Spleen (tissue), 11 donors: ENCODE data around the gene C12orf42. TPM values are rescaled to one million over a fixed set of nuclear protein-coding genes. Genes with fewer than 3 reads are reported as not detected.

ENCODE experiments used
- DNase-seq: peaks from one replicate; pipeline ENCODE4 v3.0.0-alpha.2; 2020
- H3K27ac ChIP-seq, 8 donors: fragments of 200-600 bp; sonication (generic) in 7 of 8; 1 replicate in 4 of 8; 2 replicates in 4 of 8; pipeline versions ENCODE4 v1.5.0 to v1.8.0; 2016 to 2021; ENCODE audit warnings: inconsistent platforms in 4 of 8, mild to moderate bottlenecking in 4 of 8, moderate library complexity in 1 of 8
- H3K27me3 ChIP-seq, 7 donors: fragments of 200-600 bp; sonication (generic) in 6 of 7; replicated peaks in 1 of 7; 1 replicate in 4 of 7; 2 replicates in 3 of 7; pipeline versions ENCODE4 v1.5.0 to v1.8.0; 2016 to 2021; ENCODE audit warnings: inconsistent platforms in 3 of 7, mild to moderate bottlenecking in 1 of 7
- H3K36me3 ChIP-seq, 6 donors: fragments of 200-600 bp; sonication (generic) in 5 of 6; 1 replicate in 4 of 6; 2 replicates in 2 of 6; pipeline versions ENCODE4 v1.5.0 to v1.8.0; 2016 to 2021; ENCODE audit warnings: inconsistent platforms in 2 of 6
- H3K4me1 ChIP-seq, 6 donors: fragments of 200-600 bp; sonication (generic) in 5 of 6; 1 replicate in 3 of 6; 2 replicates in 3 of 6; pipeline versions ENCODE4 v1.5.0 to v1.8.0; 2016 to 2021; ENCODE audit warnings: inconsistent platforms in 3 of 6
- H3K4me3 ChIP-seq, 8 donors: fragments of 200-600 bp; sonication (generic) in 7 of 8; 1 replicate in 4 of 8; 2 replicates in 4 of 8; pipeline versions ENCODE4 v1.5.0 to v1.8.0; 2016 to 2021; ENCODE audit warnings: inconsistent platforms in 4 of 8, mild to moderate bottlenecking in 4 of 8, moderate library complexity in 2 of 8
- H3K9me3 ChIP-seq, 8 donors: fragments of 200-600 bp; sonication (generic) in 7 of 8; 1 replicate in 4 of 8; 2 replicates in 4 of 8; pipeline versions ENCODE4 v1.5.0 to v1.8.0; 2016 to 2021; ENCODE audit warnings: inconsistent platforms in 4 of 8
- CTCF ChIP-seq, 11 experiments: fragments of 200-600 bp in 7 of 11; fragments of 450-650 bp in 4 of 11; sonication (generic) in 4 of 11; IDR thresholded peaks in 8 of 11; conservative IDR thresholded peaks in 3 of 11; 1 replicate in 7 of 11; 2 replicates in 4 of 11; pipeline versions ENCODE4 v1.4.0 to v1.8.0; 2016 to 2021; ENCODE audit warnings: antibody characterized with exemption in 11 of 11, inconsistent platforms in 4 of 11, mild to moderate bottlenecking in 1 of 11
- POLR2A ChIP-seq, 3 donors: fragments of 450-650 bp; IDR thresholded peaks; one replicate each; pipeline ENCODE4 v1.5.1; 2017; ENCODE audit warnings: antibody characterized with exemption in 3 of 3, mild to moderate bottlenecking in 1 of 3
- POLR2AphosphoS5 ChIP-seq, 3 donors: sonication (generic); formaldehyde crosslinking; IDR thresholded peaks; one replicate each; pipeline ENCODE4 v1.5.1; 2017; ENCODE audit warnings: antibody characterized with exemption in 3 of 3
- whole genome bisulfite sequencing, 5 donors: extraction: QIAGEN DNeasy Blood & Tissue Kit in 3 of 5; methylation state at CpG; one replicate each; pipeline versions ENCODE4 v1.1.5 to v1.1.7; 2013 to 2018; 5-methylcytosine and 5-hydroxymethylcytosine counted together
- intact Hi-C: fragments of 100-400 bp; cut with DNase I; formaldehyde crosslinking; loops from one replicate; pipeline ENCODE4 v1.15.0; 2023; ENCODE audit warnings: low total_unique reads
- polyA plus RNA-seq, 3 donors: library from polyadenylated mRNA; stranded (reverse); fragments of 200-250 nt; gene quantifications; one replicate each; pipeline ENCODE4 v1.2.1, GENCODE V29; 2013
- total RNA-seq, 7 donors: library from RNA; depleted of rRNA in 3 of 7; stranded (reverse); fragments of >200 nt in 3 of 7; fragmentation: NEBNext Ultra II Directional in 4 of 7; extraction: Animal tissue kit (Norgen Biotek cat#: 25700) in 4 of 7; gene quantifications; one replicate each; pipeline versions ENCODE4 v1.1.0 to v1.2.1, GENCODE V29; 2016 to 2021
- donor health status: healthy with polysubstance abuse.
- donor health status: DM: no; HTN: no; CAD: no; lungs with moderate emphysema.
- donor health status: DM: no; HTN: no; CAD: no.
- donor health status: Bipolar disorder and iron deficiency.
- donor health status: healthy.
- donor health status: DM: no; HTN: no; CAD: no.
- donor health status: DM: yes; HTN: yes; CAD: no.

The C12orf42 gene
- total and polyA plus RNA-seq, 10 donors: 3.7 to 18.1 (median 11.9) TPM

DNA sequence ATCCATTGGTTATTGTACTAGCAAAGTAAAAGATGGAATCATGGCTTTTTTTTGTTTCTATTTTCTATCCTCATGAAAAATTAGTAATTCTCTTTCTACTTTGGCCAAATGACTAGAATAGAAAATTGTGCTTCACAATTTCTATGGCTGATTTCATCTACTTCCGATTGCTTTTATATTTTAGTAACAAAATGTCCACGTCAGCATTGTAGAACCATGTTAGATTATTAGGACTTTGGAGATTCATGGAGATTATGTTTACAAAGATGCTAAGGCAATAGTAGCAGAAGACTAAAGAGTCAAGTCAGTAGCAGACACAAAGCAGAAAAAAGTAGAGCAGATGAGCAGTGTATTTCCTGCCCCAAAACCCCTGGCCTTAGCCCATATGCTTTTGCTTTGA is 113.6 kb downstream of the C12orf42 start:
- intact Hi-C loops: no loop called here

DNA sequence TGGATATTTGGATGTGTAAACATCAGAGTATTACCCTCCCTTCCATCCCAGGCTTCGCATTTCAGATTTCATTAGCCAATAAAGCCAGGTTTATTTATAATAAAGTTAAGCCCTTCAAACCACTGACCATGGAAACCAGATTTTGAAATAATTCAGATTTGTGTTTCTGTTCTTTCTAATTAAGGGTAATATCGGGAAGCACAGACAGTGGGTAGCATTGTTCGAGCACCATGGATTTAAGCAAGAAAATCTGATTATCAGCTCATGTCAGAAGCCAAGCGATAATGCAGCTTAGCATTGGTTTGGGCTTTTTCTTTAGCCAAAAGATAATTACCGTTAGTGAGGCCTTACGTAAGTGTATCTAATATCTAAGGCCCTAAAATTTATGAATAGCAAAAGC is 116.1 kb downstream of the C12orf42 start:
- H3K9me3 ChIP-seq: no peaks in the 10 kb centered on the region
- intact Hi-C loops: no loop called here

More for the DNA sequence above, 113.6 kb downstream of the C12orf42 start:
- Histone ChIP-seq H3K4me3 (no peak overlapping the region), H3K4me1 (no peaks in the 10 kb centered on the region), H3K36me3 (no peaks in the 10 kb centered on the region), H3K9me3 (no peaks in the 10 kb centered on the region), H3K27ac (no peak overlapping the region), H3K27me3 (no peaks in the 10 kb centered on the region)
- WGBS, 5 donors: 89 to 95% (median 92%) methylated on average over 2 of the region's 2 CpGs
- no peak for DNase-seq
- no peak for TF ChIP-seq CTCF (IDR thresholded peaks at IDR 0.05 in 8 of 11, conservative IDR thresholded peaks at IDR 0.05 in 3 of 11)
- no peak for TF ChIP-seq POLR2AphosphoS5 (IDR thresholded peaks at IDR 0.05)
- no peak for TF ChIP-seq POLR2A (IDR thresholded peaks at IDR 0.05)

DNA sequence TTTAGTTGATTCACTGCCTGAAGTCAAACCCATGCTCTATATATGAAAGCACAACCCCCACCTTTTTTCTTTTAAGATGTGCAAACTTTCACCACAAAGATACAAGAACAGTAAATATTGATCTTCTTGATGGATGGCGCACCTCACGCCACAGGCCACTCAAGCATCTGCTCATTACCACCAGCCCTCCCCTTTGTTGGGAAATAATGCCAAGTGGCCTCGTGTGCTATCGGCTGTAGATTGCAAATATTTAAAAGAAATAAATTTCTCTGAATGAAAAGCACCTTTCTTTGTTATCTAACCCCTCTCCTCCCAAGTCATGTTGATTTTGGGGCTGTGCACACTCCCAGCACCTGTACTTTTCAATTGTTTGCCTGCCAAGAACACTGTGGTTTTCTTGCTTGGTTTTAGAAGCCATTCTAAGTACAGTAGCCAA is 122.7 kb downstream of the C12orf42 start:
- H3K27me3 ChIP-seq: no peaks in the 10 kb centered on the region
- H3K9me3 ChIP-seq: peaks cover 0 to 13% (median 4%) of the 10 kb centered on the region in 8 donors
- intact Hi-C loops: no loop called here
- no peak overlapping the region for H3K4me3 ChIP-seq
- TF ChIP-seq CTCF (IDR thresholded peaks at IDR 0.05 in 8 of 11, conservative IDR thresholded peaks at IDR 0.05 in 3 of 11) (no peak), POLR2A (IDR thresholded peaks at IDR 0.05) (no peak), POLR2AphosphoS5 (IDR thresholded peaks at IDR 0.05) (no peak)
- no peak overlapping the region for H3K27ac ChIP-seq
- H3K4me1 ChIP-seq: peaks cover 0 to 3% (median 0%) of the 10 kb centered on the region in 6 donors
- DNase-seq: no peak
- H3K36me3 ChIP-seq: peaks cover 0 to 7% (median 0%) of the 10 kb centered on the region in 6 donors
- 85 to 93% (median 88%) methylated on average over 4 of the region's 4 CpGs for WGBS, 5 donors

More for the DNA sequence above, 116.1 kb downstream of the C12orf42 start:
- DNase-seq: no peak
- Histone ChIP-seq H3K4me3 (no peak overlapping the region), H3K27me3 (no peaks in the 10 kb centered on the region), H3K4me1 (no peaks in the 10 kb centered on the region), H3K27ac (no peak overlapping the region), H3K36me3 (no peaks in the 10 kb centered on the region)
- no peak for TF ChIP-seq POLR2A (IDR thresholded peaks at IDR 0.05)
- TF ChIP-seq CTCF (IDR thresholded peaks at IDR 0.05 in 8 of 11, conservative IDR thresholded peaks at IDR 0.05 in 3 of 11): no peak
- no peak for TF ChIP-seq POLR2AphosphoS5 (IDR thresholded peaks at IDR 0.05)
- WGBS, 5 donors: 88 to 93% (median 89%) methylated on average over 6 of the region's 6 CpGs

GRCh38 chr12:103369929-103370328 is 125.8 kb downstream of the C12orf42 start:
- Histone ChIP-seq H3K27me3 (no peaks in the 10 kb centered on the region), H3K27ac (no peak overlapping the region), H3K9me3 (peaks cover 0 to 37% (median 21%) of the 10 kb centered on the region in 8 donors), H3K4me3 (no peak overlapping the region), H3K36me3 (peaks cover 0 to 29% (median 0%) of the 10 kb centered on the region in 6 donors), H3K4me1 (peaks cover 0 to 3% (median 0%) of the 10 kb centered on the region in 6 donors)
- intact Hi-C loops: no loop called here
- no peak for TF ChIP-seq POLR2A (IDR thresholded peaks at IDR 0.05)
- TF ChIP-seq POLR2AphosphoS5 (IDR thresholded peaks at IDR 0.05): no peak
- no peak for DNase-seq
- WGBS, 5 donors: 66 to 82% (median 77%) methylated on average over 1 of the region's 1 CpG
